K562 (cell line): Measurements from ENCODE around the gene MAD1L1. TPM values are rescaled to one million over a fixed set of nuclear protein-coding genes. Genes with fewer than 3 reads are reported as not detected.

Experiments
- ATAC-seq: fragments of 200-7000 bp; cut with Tn5 transposase; 3 replicates; pipeline ENCODE4 v1.9.1; 2020; ENCODE audit warnings: moderate library complexity
- BruUV-seq: library from RNA; stranded (reverse); fragments of 400-500 nt; replicated peaks from 2 replicates; lab custom pipeline; 2021; lab: Mats Ljungman, UMichigan
- CTCF ChIA-PET: fragments of 300-600 bp; formaldehyde crosslinking; extraction: SDS; loops from one replicate; lab custom pipeline; 2021; ENCODE audit warnings: low intra/inter-chr PET ratio; lab: Yijun Ruan, JAX
- POLR2A ChIA-PET: fragments of 300-600, 350-650 bp; sonication (Branson Sonifier 250); formaldehyde crosslinking; extraction: SDS; loops from one replicate; lab custom pipeline; 2021; ENCODE audit warnings: antibody characterized with exemption, inconsistent platforms; lab: Yijun Ruan, JAX
- DNase-seq, 4 experiments: peaks; one replicate each; pipeline versions ENCODE4 v3.0.0 to v3.0.0-alpha.2; 2011 to 2018; ENCODE audit warnings: low spot score in 3 of 4, mixed read lengths in 3 of 4; ENCODE audit errors: extremely low read depth in 1 of 4
- FAIRE-seq: peaks from 2 replicates; lab custom pipeline; 2011; peaks lifted over from hg19 to GRCh38; lab: Jason Lieb, UNC
- H2AFZ ChIP-seq: 2 replicates; pipeline ENCODE4 v1.6.0; 2011; ENCODE audit warnings: low read depth, low read length, control low read depth, inconsistent platforms
- H3K27ac ChIP-seq: fragments of 200-600 bp; 3 replicates; pipeline ENCODE4 v1.8.0; 2011; ENCODE audit warnings: low read depth, mild to moderate bottlenecking, control low read depth, inconsistent platforms, low read length, moderate library complexity, mixed read lengths; ENCODE audit errors: extremely low read depth
- H3K27me3 ChIP-seq, 2 experiments: fragments of 300-600 bp in 1 of 2; 2 replicates in 1 of 2; 3 replicates in 1 of 2; pipeline versions ENCODE4 v1.6.0 to v1.8.0; 2011; ENCODE audit warnings: inconsistent platforms in 2 of 2, low read length in 2 of 2, mild to moderate bottlenecking in 1 of 2, mixed read lengths in 1 of 2, moderate library complexity in 1 of 2; ENCODE audit not compliant: control insufficient read depth in 2 of 2, insufficient read depth in 2 of 2
- H3K36me3 ChIP-seq: fragments of 300-600 bp; 3 replicates; pipeline ENCODE4 v1.8.0; 2011; ENCODE audit warnings: mild to moderate bottlenecking, low read length, inconsistent platforms; ENCODE audit not compliant: control insufficient read depth, insufficient read depth
- H3K4me1 ChIP-seq, 2 experiments: fragments of 200-600 bp in 1 of 2; replicated peaks in 1 of 2; 2 replicates in 1 of 2; 3 replicates in 1 of 2; pipeline versions ENCODE4 v1.5.1 to v1.8.0; 2011; ENCODE audit warnings: inconsistent platforms in 2 of 2, low read length in 2 of 2, mild to moderate bottlenecking in 1 of 2, mixed read lengths in 1 of 2, moderate library complexity in 1 of 2; ENCODE audit not compliant: control insufficient read depth in 2 of 2, insufficient read depth in 2 of 2
- H3K4me2 ChIP-seq: 2 replicates; pipeline ENCODE4 v1.6.1; 2011; ENCODE audit warnings: low read length, control low read depth, inconsistent platforms, mixed read lengths; ENCODE audit not compliant: insufficient read depth
- H3K4me3 ChIP-seq: fragments of 200-600 bp; sonication (generic), shearing (Covaris generic); 2 replicates; pipeline ENCODE4 v1.5.1; 2016; ENCODE audit warnings: control low read depth, inconsistent platforms
- H3K79me2 ChIP-seq: fragments of 200-600 bp; 3 replicates; pipeline ENCODE4 v1.8.0; 2011; ENCODE audit warnings: low read length, inconsistent platforms; ENCODE audit not compliant: control insufficient read depth, insufficient read depth
- H3K9ac ChIP-seq, 2 experiments: 2 replicates each; pipeline versions ENCODE4 v1.6.0 to v1.6.1; 2011; ENCODE audit warnings: low read depth in 2 of 2, low read length in 2 of 2, control low read depth in 1 of 2, inconsistent platforms in 1 of 2, mild to moderate bottlenecking in 1 of 2, mixed read lengths in 1 of 2; ENCODE audit not compliant: insufficient read depth in 1 of 2
- H3K9me1 ChIP-seq: one replicate; pipeline ENCODE4 v1.6.0; 2011; ENCODE audit warnings: inconsistent platforms, mild to moderate bottlenecking, low read length, moderate library complexity; ENCODE audit not compliant: control insufficient read depth, insufficient read depth
- H3K9me3 ChIP-seq: replicated peaks from 2 replicates; pipeline ENCODE4 v1.5.1; 2011; ENCODE audit warnings: low read depth, low read length, inconsistent platforms; ENCODE audit not compliant: control insufficient read depth, insufficient read depth
- H4K20me1 ChIP-seq: replicated peaks from 2 replicates; pipeline ENCODE4 v1.6.1; 2011; ENCODE audit warnings: low read length, inconsistent platforms, mixed read lengths; ENCODE audit not compliant: control insufficient read depth, insufficient read depth
- DMBX1 ChIP-seq: fragments of 250-450 bp; sonication (Bioruptor Pico); IDR thresholded peaks from 2 replicates; pipeline ENCODE4 v1.8.0; 2022; ENCODE audit warnings: inconsistent platforms, mild to moderate bottlenecking, moderate library complexity, borderline replicate concordance
- E2F6 ChIP-seq, 2 experiments: IDR thresholded peaks; 2 replicates each; pipeline ENCODE4 v1.6.1; 2011; ENCODE audit warnings: borderline replicate concordance in 1 of 2, control low read depth in 1 of 2, low read depth in 1 of 2, low read length in 1 of 2, mild to moderate bottlenecking in 1 of 2, mixed read lengths in 1 of 2, moderate library complexity in 1 of 2; ENCODE audit not compliant: insufficient read depth in 1 of 2, insufficient read length in 1 of 2, poor library complexity in 1 of 2, severe bottlenecking in 1 of 2; ENCODE audit errors: extremely low read depth in 1 of 2
- E4F1 ChIP-seq: fragments of 250-450 bp; sonication (Bioruptor Pico); IDR thresholded peaks from 2 replicates; pipeline ENCODE4 v1.5.0; 2021; ENCODE audit warnings: mild to moderate bottlenecking, borderline replicate concordance
- EHMT2 ChIP-seq: fragments of 450-650 bp; IDR thresholded peaks from 2 replicates; pipeline ENCODE4 v1.6.1; 2018; ENCODE audit warnings: antibody characterized with exemption
- GABPA ChIP-seq: fragments of 200-800 bp; sonication (Bioruptor generic); conservative IDR thresholded peaks from 2 replicates; pipeline ENCODE4 v1.6.1; 2016; ENCODE audit warnings: low read depth, missing genetic modification characterization, missing compliant biosample characterization
- KLF10 ChIP-seq: fragments of 250-450 bp; sonication (Bioruptor Pico); IDR thresholded peaks from 2 replicates; pipeline ENCODE4 v1.6.1; 2021; ENCODE audit warnings: matching md5 sums
- MYNN ChIP-seq, 2 experiments: sonication (generic); formaldehyde crosslinking in 1 of 2; IDR thresholded peaks; 2 replicates each; pipeline versions ENCODE4 v1.5.0 to v1.6.1; 2016 to 2020; ENCODE audit warnings: antibody characterized with exemption in 1 of 2, missing genetic modification reagents in 1 of 2
- NR2C2 ChIP-seq, 2 experiments: fragments of 200-800 bp in 1 of 2; sonication (Bioruptor generic) in 1 of 2; sonication (generic) in 1 of 2; formaldehyde crosslinking in 1 of 2; IDR thresholded peaks; 2 replicates each; pipeline versions ENCODE4 v1.6.1 to v1.8.0; 2016 to 2022; ENCODE audit warnings: mild to moderate bottlenecking in 1 of 2, missing compliant biosample characterization in 1 of 2, missing genetic modification characterization in 1 of 2, missing genetic modification reagents in 1 of 2
- PURB ChIP-seq: sonication (generic); formaldehyde crosslinking; IDR thresholded peaks from 2 replicates; pipeline ENCODE4 v1.9.0; 2021; ENCODE audit warnings: low read depth, mild to moderate bottlenecking, missing genetic modification reagents
- THRAP3 ChIP-seq: fragments of 450-650 bp; IDR thresholded peaks from 2 replicates; pipeline ENCODE4 v1.6.1; 2016; ENCODE audit warnings: mild to moderate bottlenecking, inconsistent platforms, borderline replicate concordance
- WGBS: fragments of 100-300 bp; shearing (Covaris generic); methylation state at CpG from one replicate; pipeline ENCODE4 v1.1.6; 2016; ENCODE audit warnings: low coverage, mixed read lengths; ENCODE audit not compliant: insufficient coverage; ENCODE audit errors: missing lambda C conversion rate; 5-methylcytosine and 5-hydroxymethylcytosine counted together
- in situ Hi-C: fragments of 300-500 bp; cut with MboI; formaldehyde crosslinking; loops from 4 replicates; pipeline ENCODE4 v1.15.0; 2018; ENCODE audit warnings: inconsistent platforms, mixed read lengths
- intact Hi-C: fragments of 100-400 bp; cut with micrococcal nuclease; formaldehyde crosslinking; loops from 2 replicates; pipeline ENCODE4 v1.14.2; 2022
- polyA plus RNA-seq, 8 experiments: library from polyadenylated mRNA; depleted of rRNA in 4 of 8; stranded (reverse) in 5 of 8; unstranded in 3 of 8; fragments of >200 nt; fragmentation: Nextera tagmentation in 2 of 8; fragmentation: Illumina TruSeq in 1 of 8; extraction: Ambion mirVana in 2 of 8; extraction: Trizol in 1 of 8; gene quantifications; 2 replicates each; pipeline versions ENCODE4 v1.2.1 to v1.2.3, GENCODE V29; 2011 to 2014; ENCODE audit warnings: inconsistent platforms in 1 of 8, missing spikeins in 1 of 8
- total RNA-seq, 7 experiments: library from RNA; depleted of rRNA in 6 of 7; stranded (reverse); fragments of >200 nt in 6 of 7; fragmentation: Illumina TruSeq in 2 of 7; extraction: Trizol in 2 of 7; gene quantifications; 2 replicates each; pipeline versions ENCODE4 v1.2.1 to v1.2.3, GENCODE V29; 2011 to 2021; ENCODE audit warnings: low replicate concordance in 1 of 7
- TF ChIP-seq, protein P1 (sequence below): fragments of 200-800 bp; sonication (Bioruptor generic); IDR thresholded peaks from 2 replicates; pipeline ENCODE4 v1.6.1; 2017; ENCODE audit warnings: missing genetic modification characterization, missing compliant biosample characterization
- TF ChIP-seq, protein P2 (sequence below): sonication (generic); formaldehyde crosslinking; IDR thresholded peaks from 2 replicates; pipeline ENCODE4 v1.8.1; 2023; ENCODE audit warnings: mild to moderate bottlenecking, missing genetic modification reagents

The MAD1L1 gene
- total and polyA plus RNA-seq, 9 of the 15 experiments (the other 6 are each of a cell fraction or from before 2014, with no cell fraction given) = 1.7 to 89.7 (median 18.0) TPM

- CTCF ChIA-PET = no interaction called here
- peak overlapping the region in 1 of 2 experiments; percentile 58; a peak in 1 of 4 replicates for H3K9ac ChIP-seq
- no peak overlapping the region for H2AFZ ChIP-seq
- H3K4me2 ChIP-seq = no peak overlapping the region
- H3K9me1 ChIP-seq = no peaks in the 10 kb centered on the region
- 89% methylated on average over 12 of the region's 22 CpGs for WGBS
- no peak for FAIRE-seq
- no peak for ATAC-seq
- no peaks in the 10 kb centered on the region for H3K27me3 ChIP-seq
- intact Hi-C loops (no loop called here), in situ Hi-C loops (no loop called here)
- no peaks in the 10 kb centered on the region for H3K9me3 ChIP-seq
- POLR2A ChIA-PET = interaction anchor here (1.0 kb wide), 1 partner anchor 71 kb away, joined by 3 read pairs; no protein-coding TSS in a partner anchor
- no peak overlapping the region for H3K4me3 ChIP-seq
- no peaks in the 10 kb centered on the region for H4K20me1 ChIP-seq
- DNase-seq = peak; percentile 9 to 57 (median 40)
- peaks cover 13 to 78% of the 10 kb centered on the region in 2 experiments for H3K4me1 ChIP-seq
- H3K36me3 ChIP-seq = peaks cover 9% of the 10 kb centered on the region; the same call in 1 of the 3 replicates
- H3K79me2 ChIP-seq = no peaks in the 10 kb centered on the region
- no peak overlapping the region for H3K27ac ChIP-seq
- no TSS peak for BruUV-seq
- TF ChIP-seq GABPA (no peak), EHMT2 (no peak), PURB (CRISPR knock-in tag) (no peak), DMBX1 (no peak), KLF10 (CRISPR knock-in tag) (no peak), NR2C2 (CRISPR knock-in tag; IDR thresholded peaks at IDR 0.05) (no peak), NR2C2 (tag; IDR thresholded peaks at IDR 0.05) (no peak), E4F1 (CRISPR knock-in tag) (no peak), MYNN (IDR thresholded peaks at IDR 0.05) (no peak), MYNN (CRISPR knock-in tag; IDR thresholded peaks at IDR 0.05) (no peak), E2F6 (IDR thresholded peaks at IDR 0.05; ENCODE audit: borderline replicate concordance in 1 of 2, extremely low read depth in 1 of 2, insufficient read depth in 1 of 2, insufficient read length in 1 of 2, low read depth in 1 of 2, low read length in 1 of 2, poor library complexity in 1 of 2, severe bottlenecking in 1 of 2) (no peak), THRAP3 (no peak)
- TF ChIP-seq, protein P1, sequence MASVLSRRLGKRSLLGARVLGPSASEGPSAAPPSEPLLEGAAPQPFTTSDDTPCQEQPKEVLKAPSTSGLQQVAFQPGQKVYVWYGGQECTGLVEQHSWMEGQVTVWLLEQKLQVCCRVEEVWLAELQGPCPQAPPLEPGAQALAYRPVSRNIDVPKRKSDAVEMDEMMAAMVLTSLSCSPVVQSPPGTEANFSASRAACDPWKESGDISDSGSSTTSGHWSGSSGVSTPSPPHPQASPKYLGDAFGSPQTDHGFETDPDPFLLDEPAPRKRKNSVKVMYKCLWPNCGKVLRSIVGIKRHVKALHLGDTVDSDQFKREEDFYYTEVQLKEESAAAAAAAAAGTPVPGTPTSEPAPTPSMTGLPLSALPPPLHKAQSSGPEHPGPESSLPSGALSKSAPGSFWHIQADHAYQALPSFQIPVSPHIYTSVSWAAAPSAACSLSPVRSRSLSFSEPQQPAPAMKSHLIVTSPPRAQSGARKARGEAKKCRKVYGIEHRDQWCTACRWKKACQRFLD = no peak
- TF ChIP-seq, protein P2, sequence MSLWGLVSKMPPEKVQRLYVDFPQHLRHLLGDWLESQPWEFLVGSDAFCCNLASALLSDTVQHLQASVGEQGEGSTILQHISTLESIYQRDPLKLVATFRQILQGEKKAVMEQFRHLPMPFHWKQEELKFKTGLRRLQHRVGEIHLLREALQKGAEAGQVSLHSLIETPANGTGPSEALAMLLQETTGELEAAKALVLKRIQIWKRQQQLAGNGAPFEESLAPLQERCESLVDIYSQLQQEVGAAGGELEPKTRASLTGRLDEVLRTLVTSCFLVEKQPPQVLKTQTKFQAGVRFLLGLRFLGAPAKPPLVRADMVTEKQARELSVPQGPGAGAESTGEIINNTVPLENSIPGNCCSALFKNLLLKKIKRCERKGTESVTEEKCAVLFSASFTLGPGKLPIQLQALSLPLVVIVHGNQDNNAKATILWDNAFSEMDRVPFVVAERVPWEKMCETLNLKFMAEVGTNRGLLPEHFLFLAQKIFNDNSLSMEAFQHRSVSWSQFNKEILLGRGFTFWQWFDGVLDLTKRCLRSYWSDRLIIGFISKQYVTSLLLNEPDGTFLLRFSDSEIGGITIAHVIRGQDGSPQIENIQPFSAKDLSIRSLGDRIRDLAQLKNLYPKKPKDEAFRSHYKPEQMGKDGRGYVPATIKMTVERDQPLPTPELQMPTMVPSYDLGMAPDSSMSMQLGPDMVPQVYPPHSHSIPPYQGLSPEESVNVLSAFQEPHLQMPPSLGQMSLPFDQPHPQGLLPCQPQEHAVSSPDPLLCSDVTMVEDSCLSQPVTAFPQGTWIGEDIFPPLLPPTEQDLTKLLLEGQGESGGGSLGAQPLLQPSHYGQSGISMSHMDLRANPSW (CRISPR knock-in tag) = no peak
These were observed 278.3 kb downstream of the MAD1L1 start for GRCh38 chr7:1954366-1955004.
